T-helper 1 cell treated with Interleukin-12 subunit alpha and Interleukin-12 subunit beta and Interleukin-4 antibody, amounts not matched to agents 30 μg/mL and 1 μg/mL, for 36 hours (primary cell): ENCODE data around the gene PAQR5.
"Not testable (repeated sequence)": the region's sequence is repeated elsewhere in the genome, so short reads cannot be mapped to it uniquely, and the experiment has no call there.

Experiments used
- H3K27ac Mint-ChIP-seq: one replicate; pipeline ENCODE4 v1.8.0; 2021; ENCODE audit warnings: mild to moderate bottlenecking, mixed read lengths
- H3K27me3 Mint-ChIP-seq: one replicate; pipeline ENCODE4 v1.8.0; 2021; ENCODE audit warnings: low read depth, mixed read lengths
- H3K36me3 Mint-ChIP-seq: one replicate; pipeline ENCODE4 v1.8.0; 2021; ENCODE audit warnings: low read depth, mixed read lengths
- H3K4me1 Mint-ChIP-seq: one replicate; pipeline ENCODE4 v1.8.0; 2021; ENCODE audit warnings: low read depth, mixed read lengths
- H3K4me3 Mint-ChIP-seq: one replicate; pipeline ENCODE4 v1.8.0; 2021; ENCODE audit warnings: mild to moderate bottlenecking, moderate library complexity, mixed read lengths
- H3K9me3 Mint-ChIP-seq: one replicate; pipeline ENCODE4 v1.8.0; 2021; ENCODE audit warnings: mixed read lengths

PAQR5 gene

GRCh38 chr15:69380100-69380725 is 81.5 kb downstream of the PAQR5 start:
- Mint-ChIP-seq H3K27ac (no peak overlapping the region), H3K36me3 (no peaks in the 10 kb centered on the region), H3K4me3 (no peak overlapping the region), H3K27me3 (no peaks in the 10 kb centered on the region), H3K9me3 (no peaks in the 10 kb centered on the region), H3K4me1 (no peaks in the 10 kb centered on the region)

DNA sequence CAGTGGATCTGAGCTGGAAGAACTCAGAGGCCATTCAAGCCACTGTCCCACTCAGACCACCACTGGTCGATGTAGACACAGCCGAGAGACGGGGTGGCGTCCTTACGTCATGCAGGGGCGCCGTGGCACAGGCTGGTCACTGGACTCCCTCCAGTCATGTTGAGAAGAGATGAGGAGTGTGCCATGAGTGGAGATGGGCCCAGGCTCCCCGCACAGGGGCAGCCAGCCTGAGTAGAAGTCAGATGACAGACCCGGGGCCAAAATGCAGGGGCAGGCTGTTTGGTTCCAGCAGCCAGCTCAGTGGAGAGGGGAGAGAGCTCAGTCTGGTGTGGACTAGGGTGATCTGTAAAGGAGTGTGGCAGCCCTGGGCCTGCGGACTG is 82.0 kb downstream of the PAQR5 start:
- H3K36me3 Mint-ChIP-seq: no peaks in the 10 kb centered on the region
- no peak overlapping the region for H3K27ac Mint-ChIP-seq
- no peaks in the 10 kb centered on the region for H3K27me3 Mint-ChIP-seq
- no peaks in the 10 kb centered on the region for H3K4me1 Mint-ChIP-seq
- no peaks in the 10 kb centered on the region for H3K9me3 Mint-ChIP-seq
- no peak overlapping the region for H3K4me3 Mint-ChIP-seq

DNA sequence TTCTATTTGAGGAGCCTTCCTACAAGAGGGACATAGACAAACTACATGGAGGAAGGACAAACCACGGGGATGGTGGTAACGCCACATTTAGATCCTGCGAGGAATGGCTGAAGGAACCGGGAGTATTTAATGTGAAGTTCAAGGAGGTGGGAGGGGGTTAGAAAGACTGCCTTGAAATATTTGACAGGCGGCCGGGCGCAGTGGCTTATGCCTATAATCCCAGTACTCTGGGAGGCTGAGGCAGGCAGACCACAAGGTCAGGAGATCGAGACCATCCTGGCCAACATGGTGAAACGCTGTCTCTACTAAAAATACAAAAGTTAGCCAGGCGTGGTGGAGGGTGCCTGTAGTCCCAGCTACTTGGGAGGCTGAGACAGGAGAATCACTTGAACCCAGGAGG is 83.5 kb downstream of the PAQR5 start:
- not testable (repeated sequence) for H3K9me3 Mint-ChIP-seq, H3K36me3 Mint-ChIP-seq, H3K4me3 Mint-ChIP-seq, H3K27me3 Mint-ChIP-seq, H3K27ac Mint-ChIP-seq, H3K4me1 Mint-ChIP-seq

GRCh38 chr15:69384066-69384465 is 85.4 kb downstream of the PAQR5 start:
- H3K27me3 Mint-ChIP-seq, H3K27ac Mint-ChIP-seq, H3K4me3 Mint-ChIP-seq, H3K4me1 Mint-ChIP-seq, H3K36me3 Mint-ChIP-seq, H3K9me3 Mint-ChIP-seq: not testable (repeated sequence)

DNA sequence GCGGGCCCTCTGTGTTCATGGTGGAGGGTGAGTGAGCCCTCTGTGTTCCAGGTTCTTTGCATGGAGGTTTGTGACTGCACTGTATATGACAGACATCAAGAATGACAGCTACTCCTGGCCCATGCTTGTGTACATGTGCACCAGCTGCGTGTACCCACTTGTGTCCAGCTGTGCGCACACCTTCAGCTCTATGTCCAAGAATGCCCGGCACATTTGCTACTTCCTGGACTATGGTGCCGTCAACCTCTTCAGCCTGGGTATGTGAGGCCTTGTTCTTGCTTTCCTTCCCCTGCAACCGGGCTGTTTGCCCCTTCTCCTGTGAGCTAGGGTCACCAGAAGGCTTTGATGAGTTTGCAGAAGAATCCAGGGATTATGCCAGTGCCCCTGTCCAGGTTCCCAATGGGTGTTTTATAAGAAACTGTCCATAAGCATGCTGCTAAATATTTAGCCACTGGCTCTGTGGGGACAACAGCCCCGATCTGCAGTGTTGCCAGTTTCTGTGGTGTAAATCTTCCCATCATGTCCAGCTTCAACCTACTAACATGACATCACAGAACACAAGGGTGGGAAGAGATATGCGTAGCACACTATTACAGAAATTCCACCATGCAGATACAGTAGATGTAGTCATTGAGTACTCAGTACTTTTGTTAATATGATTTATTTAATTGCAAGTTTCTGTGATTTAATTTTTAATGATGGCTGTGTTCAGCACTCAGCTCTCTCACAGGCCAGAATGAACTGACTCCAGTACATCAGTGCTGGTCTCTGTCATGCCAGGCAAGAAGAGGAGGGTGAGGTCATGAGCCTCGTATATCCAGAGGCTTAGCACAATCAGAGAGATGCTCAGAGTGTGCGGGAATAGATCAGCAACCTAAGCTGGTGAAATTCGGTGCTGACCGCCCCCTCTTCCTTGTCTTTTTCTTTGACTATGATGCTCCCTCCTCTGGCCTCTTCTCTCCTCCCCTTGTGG is 86.2 kb downstream of the PAQR5 start:
- Mint-ChIP-seq H3K4me1 (no peaks in the 10 kb centered on the region), H3K27ac (no peak overlapping the region), H3K9me3 (no peaks in the 10 kb centered on the region), H3K27me3 (no peaks in the 10 kb centered on the region), H3K36me3 (no peaks in the 10 kb centered on the region), H3K4me3 (no peak overlapping the region)

- H3K9me3 Mint-ChIP-seq: no peaks in the 10 kb centered on the region
- no peak overlapping the region for H3K27ac Mint-ChIP-seq
- no peak overlapping the region for H3K4me3 Mint-ChIP-seq
Observed at GRCh38 chr15:69385831-69386230, 87.1 kb downstream of the PAQR5 start.

GRCh38 chr15:69386284-69386683 is 87.6 kb downstream of the PAQR5 start:
- Mint-ChIP-seq H3K4me3 (no peak overlapping the region), H3K27ac (no peak overlapping the region), H3K9me3 (no peaks in the 10 kb centered on the region), H3K27me3 (no peaks in the 10 kb centered on the region), H3K4me1 (no peaks in the 10 kb centered on the region), H3K36me3 (no peaks in the 10 kb centered on the region)

More at GRCh38 chr15:69385831-69386230, 87.1 kb downstream of the PAQR5 start:
- no peaks in the 10 kb centered on the region for H3K4me1 Mint-ChIP-seq
- no peaks in the 10 kb centered on the region for H3K27me3 Mint-ChIP-seq
- H3K36me3 Mint-ChIP-seq: no peaks in the 10 kb centered on the region

DNA sequence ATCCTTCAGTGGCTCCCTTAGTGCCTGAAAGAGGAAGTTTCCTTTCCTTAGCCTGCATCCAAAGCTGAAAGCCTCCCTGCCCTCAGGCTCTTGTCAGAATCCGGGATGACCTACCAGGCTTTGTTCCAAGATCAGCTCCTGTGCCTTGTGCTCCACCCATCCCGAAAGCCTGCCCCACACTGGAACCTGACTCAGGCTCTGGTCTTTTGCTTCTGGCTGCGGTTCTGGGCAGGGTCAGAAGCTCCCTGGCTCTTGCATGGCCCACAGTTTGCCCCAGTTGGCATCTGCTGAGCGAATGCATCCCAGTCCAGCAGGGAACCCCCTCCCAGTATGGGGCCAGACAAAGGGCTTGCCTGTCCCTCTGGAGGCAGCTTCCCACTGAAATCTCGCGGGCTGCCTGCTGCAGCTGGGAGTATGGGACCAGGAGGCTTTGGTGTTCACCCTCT is 89.6 kb downstream of the PAQR5 start:
- Mint-ChIP-seq H3K4me3 (no peak overlapping the region), H3K27me3 (no peaks in the 10 kb centered on the region), H3K4me1 (no peaks in the 10 kb centered on the region), H3K27ac (no peak overlapping the region), H3K36me3 (no peaks in the 10 kb centered on the region), H3K9me3 (no peaks in the 10 kb centered on the region)

- Mint-ChIP-seq H3K36me3 (no peaks in the 10 kb centered on the region), H3K4me3 (no peak overlapping the region), H3K4me1 (no peaks in the 10 kb centered on the region), H3K27me3 (no peaks in the 10 kb centered on the region), H3K9me3 (no peaks in the 10 kb centered on the region), H3K27ac (no peak overlapping the region)
Observed at GRCh38 chr15:69389426-69389825, 90.7 kb downstream of the PAQR5 start.

DNA sequence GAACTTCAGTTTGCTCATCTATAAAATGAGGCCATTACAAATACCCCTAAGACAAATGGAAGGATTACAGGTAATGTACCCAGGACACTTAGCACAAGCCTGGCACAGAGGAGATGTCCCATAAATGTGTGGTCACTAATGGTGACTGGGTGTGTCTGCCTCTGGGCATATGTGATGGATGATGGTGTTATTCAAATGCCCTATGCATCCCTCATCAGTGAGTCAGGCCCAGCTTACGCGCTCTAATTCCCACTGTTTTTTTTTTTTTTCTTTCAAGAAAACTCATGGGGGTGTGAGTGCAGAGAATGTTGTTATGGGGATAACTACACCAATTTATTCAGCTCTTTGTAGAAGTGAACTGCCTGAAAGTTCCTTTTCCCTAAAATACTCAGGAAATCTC is 91.9 kb downstream of the PAQR5 start:
- Mint-ChIP-seq H3K4me3 (no peak overlapping the region), H3K27me3 (no peaks in the 10 kb centered on the region), H3K36me3 (no peaks in the 10 kb centered on the region), H3K27ac (no peak overlapping the region), H3K9me3 (no peaks in the 10 kb centered on the region), H3K4me1 (peaks cover 1% of the 10 kb centered on the region)

DNA sequence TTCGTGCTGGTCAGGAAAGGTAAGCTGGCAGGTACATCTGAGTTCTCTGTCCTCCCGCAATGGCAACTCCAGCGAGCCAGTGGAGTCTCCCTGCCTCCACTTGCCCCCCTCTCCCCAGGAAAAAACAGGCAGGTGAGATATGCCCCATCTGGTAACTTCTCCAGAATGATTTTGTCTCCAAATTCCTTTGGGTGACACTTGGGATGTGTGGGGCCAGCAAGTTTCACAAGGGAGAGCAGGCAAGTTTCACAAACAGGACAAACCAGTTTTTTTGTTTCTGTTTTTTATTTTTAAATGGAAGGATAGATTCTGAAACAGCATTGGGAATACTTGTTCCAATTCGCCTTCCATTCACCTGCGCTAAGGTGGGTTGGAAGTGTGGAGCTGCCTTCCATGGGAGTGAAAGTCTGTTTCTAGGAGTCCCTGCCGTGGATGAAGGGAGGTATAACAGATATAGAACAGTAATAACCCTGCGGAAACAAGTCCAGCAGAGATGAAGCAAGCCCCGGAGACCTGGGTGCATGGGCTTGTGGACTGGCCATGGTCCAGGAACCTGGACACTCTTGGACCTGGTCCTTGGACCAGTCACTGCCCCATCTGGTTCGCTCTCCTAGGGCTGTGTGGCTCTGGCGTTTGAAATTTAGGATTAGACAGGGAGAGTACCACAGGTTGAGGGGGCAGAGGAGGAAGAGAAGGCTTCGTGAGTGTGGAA is 92.5 kb downstream of the PAQR5 start:
- no peak overlapping the region for H3K27ac Mint-ChIP-seq
- H3K36me3 Mint-ChIP-seq: no peaks in the 10 kb centered on the region
- H3K4me3 Mint-ChIP-seq: no peak overlapping the region
- H3K9me3 Mint-ChIP-seq: no peaks in the 10 kb centered on the region
- H3K4me1 Mint-ChIP-seq: peaks cover 1% of the 10 kb centered on the region
- H3K27me3 Mint-ChIP-seq: no peaks in the 10 kb centered on the region

DNA sequence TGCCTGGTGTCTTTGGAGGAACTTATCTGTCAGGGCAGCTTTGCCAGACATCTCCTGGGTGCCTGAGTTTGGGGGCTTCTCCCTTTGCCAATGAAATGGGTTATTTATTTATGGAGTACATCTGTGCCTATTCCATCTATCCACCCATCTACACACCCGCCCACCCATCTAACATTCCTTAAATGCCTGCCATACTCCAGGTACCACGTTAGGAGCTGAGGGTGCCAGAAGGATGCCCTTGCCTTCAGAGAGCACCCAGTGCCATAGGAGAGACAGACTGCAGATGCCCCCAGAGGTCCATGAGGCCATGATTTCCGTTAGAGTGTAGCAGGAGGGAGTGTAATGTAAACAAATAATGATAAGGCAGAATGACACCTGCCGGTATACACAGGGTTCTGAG is 93.6 kb downstream of the PAQR5 start:
- Mint-ChIP-seq H3K27ac (no peak overlapping the region), H3K9me3 (no peaks in the 10 kb centered on the region), H3K36me3 (no peaks in the 10 kb centered on the region), H3K4me1 (peaks cover 1% of the 10 kb centered on the region), H3K4me3 (no peak overlapping the region), H3K27me3 (no peaks in the 10 kb centered on the region)

- Mint-ChIP-seq H3K27me3 (no peaks in the 10 kb centered on the region), H3K4me3 (no peak overlapping the region), H3K27ac (no peak overlapping the region), H3K9me3 (no peaks in the 10 kb centered on the region), H3K36me3 (no peaks in the 10 kb centered on the region), H3K4me1 (peaks cover 1% of the 10 kb centered on the region)
Observed at GRCh38 chr15:69393831-69394491, 95.2 kb downstream of the PAQR5 start.

DNA sequence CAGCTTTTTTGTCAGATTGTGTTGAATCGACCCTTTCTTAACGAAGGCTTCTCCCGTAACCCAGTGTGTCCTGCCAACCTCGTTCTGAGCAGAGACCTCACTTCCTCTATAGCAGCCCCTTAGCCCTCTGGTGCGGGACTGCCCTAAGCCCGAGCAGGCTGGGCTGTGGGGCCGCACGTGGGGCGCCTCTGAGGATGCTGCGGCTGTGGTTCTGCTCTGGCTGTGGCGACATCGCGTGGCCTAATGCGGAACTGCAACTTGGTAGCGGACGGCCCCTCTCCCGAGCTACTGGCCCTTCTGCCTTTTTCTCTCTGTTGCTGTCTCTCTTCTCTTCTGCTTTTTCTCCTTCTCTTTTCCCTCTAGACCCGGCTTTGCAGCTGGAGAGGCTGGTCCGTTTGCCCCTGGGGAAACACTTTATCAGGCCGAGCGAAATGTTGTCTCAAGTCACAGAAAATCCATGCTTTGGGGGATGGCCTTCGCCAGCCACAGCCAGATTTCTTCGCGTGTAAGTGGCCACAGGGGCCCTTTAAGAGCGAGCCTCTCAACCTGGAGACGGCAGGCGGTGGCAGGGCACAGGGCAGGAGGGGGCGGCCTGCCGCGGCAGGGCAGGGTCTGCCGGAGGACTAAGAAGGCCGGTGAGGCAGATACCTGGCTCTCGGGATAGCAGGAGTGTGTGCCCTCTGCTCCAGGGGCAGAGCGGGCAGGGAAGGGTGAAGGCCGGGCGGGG is 96.0 kb downstream of the PAQR5 start:
- Mint-ChIP-seq H3K36me3 (no peaks in the 10 kb centered on the region), H3K9me3 (no peaks in the 10 kb centered on the region), H3K27me3 (no peaks in the 10 kb centered on the region), H3K27ac (no peak overlapping the region), H3K4me1 (peaks cover 1% of the 10 kb centered on the region), H3K4me3 (no peak overlapping the region)
